Right lobe of liver (tissue), 6 donors: ENCODE measurements around the gene MYO1H. TPM values are rescaled to one million over a fixed set of nuclear protein-coding genes. Genes with fewer than 3 reads are reported as not detected.

ENCODE experiments used
- ATAC-seq, 4 donors: fragments of 200-7000 bp; cut with Tn5 transposase; one replicate each; pipeline ENCODE4 v1.9.1; 2020; ENCODE audit warnings: mild to moderate bottlenecking in 4 of 4, moderate library complexity in 4 of 4
- DNase-seq, 3 donors: peaks; one replicate each; pipeline ENCODE4 v3.0.0-alpha.2; 2020
- H3K27ac ChIP-seq, 3 donors: fragments of 200-600 bp; one replicate each; pipeline ENCODE4 v1.8.0; 2022
- H3K27me3 ChIP-seq, 2 donors: fragments of 200-600 bp; one replicate each; pipeline ENCODE4 v1.8.0; 2022
- H3K36me3 ChIP-seq, 4 donors: fragments of 200-600 bp; sonication (generic) in 1 of 4; one replicate each; pipeline versions ENCODE4 v1.5.1 to v1.8.0; 2017 to 2022; ENCODE audit warnings: control low read depth in 1 of 4
- H3K4me1 ChIP-seq, 4 donors: fragments of 200-600 bp; sonication (generic) in 1 of 4; one replicate each; pipeline versions ENCODE4 v1.5.1 to v1.8.0; 2017 to 2022; ENCODE audit warnings: control low read depth in 1 of 4
- H3K4me3 ChIP-seq, 3 donors: fragments of 200-600 bp; one replicate each; pipeline ENCODE4 v1.8.0; 2022
- H3K9me3 ChIP-seq, 4 donors: fragments of 200-600 bp; sonication (generic) in 1 of 4; one replicate each; pipeline versions ENCODE4 v1.5.1 to v1.8.0; 2017 to 2022; ENCODE audit warnings: control low read depth in 1 of 4
- CTCF ChIP-seq, 4 donors: fragments of 200-600 bp in 3 of 4; fragments of 450-650 bp in 1 of 4; IDR thresholded peaks; one replicate each; pipeline versions ENCODE4 v1.5.1 to v1.8.0; 2016 to 2022; ENCODE audit warnings: antibody characterized with exemption in 4 of 4, mild to moderate bottlenecking in 2 of 4
- POLR2A ChIP-seq: fragments of 450-650 bp; IDR thresholded peaks from one replicate; pipeline ENCODE4 v1.6.1; 2017; ENCODE audit warnings: antibody characterized with exemption, mild to moderate bottlenecking
- WGBS: methylation state at CpG from one replicate; pipeline ENCODE4 v1.1.6; 2018; ENCODE audit warnings: low coverage, low lambda C conversion rate; ENCODE audit not compliant: insufficient coverage; ENCODE audit errors: missing lambda C conversion rate; 5-methylcytosine and 5-hydroxymethylcytosine counted together
- intact Hi-C, 2 donors: fragments of 100-400 bp; cut with DNase I; formaldehyde crosslinking; loops; one replicate each; pipeline versions ENCODE4 v1.11.2 to v1.14.1; 2022
- total RNA-seq, 6 experiments: library from RNA; depleted of rRNA in 2 of 6; stranded (reverse); fragments of >200 nt in 2 of 6; fragmentation: NEBNext Ultra II Directional in 3 of 6; extraction: Animal tissue kit (Norgen Biotek cat#: 25700) in 3 of 6; gene quantifications; one replicate each; pipeline versions ENCODE4 v1.1.0 to v1.2.4, GENCODE V29; 2016 to 2023
- donor health status: DM: no; HTN: yes; CAD: no.
- donor health status: DM: no; HTN: no; CAD: no.
- donor health status: DM: no; HTN: no; CAD: no.
- donor health status: DM: no; HTN: yes; CAD: no.
- donor health status: DM: no; HTN: yes; CAD: no.

Gene MYO1H
- total RNA-seq, 6 experiments from 2014 or later = not detected

- no peak for TF ChIP-seq CTCF (IDR thresholded peaks at IDR 0.05)
- ATAC-seq (peak; percentile 63 to 71 (median 68)), DNase-seq (peak in 2 of 3 donors; percentile 53 to 58)
- peaks cover 0 to 41% (median 6%) of the 10 kb centered on the region in 4 donors for H3K4me1 ChIP-seq
- H3K27me3 ChIP-seq = no peaks in the 10 kb centered on the region
- H3K27ac ChIP-seq = peak overlapping the region; percentile 75 to 91 (median 80)
- peaks cover 0 to 5% (median 2%) of the 10 kb centered on the region in 4 donors for H3K36me3 ChIP-seq
- intact Hi-C loops = no loop called here
- H3K4me3 ChIP-seq = no peak overlapping the region
- no peaks in the 10 kb centered on the region for H3K9me3 ChIP-seq
- WGBS = 28% methylated on average over 11 of the region's 14 CpGs
These were observed 115.4 kb downstream of the MYO1H start for GRCh38 chr12:109462868-109463692.

GRCh38 chr12:109463756-109464155 lies 116.1 kb downstream of the MYO1H start:
- peaks cover 0 to 44% (median 6%) of the 10 kb centered on the region in 4 donors for H3K4me1 ChIP-seq
- peaks cover 0 to 5% (median 2%) of the 10 kb centered on the region in 4 donors for H3K36me3 ChIP-seq
- no peak overlapping the region for H3K4me3 ChIP-seq
- WGBS = 42% methylated on average over 2 of the region's 5 CpGs
- H3K27ac ChIP-seq = peak overlapping the region; percentile 75 to 91 (median 80)
- no peak for DNase-seq
- TF ChIP-seq POLR2A (no peak), CTCF (IDR thresholded peaks at IDR 0.05) (no peak)
- no peaks in the 10 kb centered on the region for H3K27me3 ChIP-seq
- intact Hi-C loops = no loop called here
- H3K9me3 ChIP-seq = no peaks in the 10 kb centered on the region
- no peak for ATAC-seq

GRCh38 chr12:109464642-109465351 lies 117.1 kb downstream of the MYO1H start:
- no peak for TF ChIP-seq POLR2A
- no peaks in the 10 kb centered on the region for H3K9me3 ChIP-seq
- no peak for ATAC-seq
- no peak for DNase-seq
- H3K27me3 ChIP-seq = no peaks in the 10 kb centered on the region
- WGBS = 84% methylated on average over 7 of the region's 14 CpGs
- intact Hi-C loops = no loop called here
- H3K27ac ChIP-seq = peak overlapping the region in 1 of 3 donors; percentile 80
- H3K36me3 ChIP-seq = peaks cover 0 to 9% (median 4%) of the 10 kb centered on the region in 4 donors
- no peak overlapping the region for H3K4me3 ChIP-seq
- H3K4me1 ChIP-seq = peaks cover 0 to 44% (median 6%) of the 10 kb centered on the region in 4 donors

GRCh38 chr12:109466305-109466704 lies 118.6 kb downstream of the MYO1H start:
- Histone ChIP-seq H3K27ac (no peak overlapping the region), H3K4me1 (peaks cover 0 to 35% (median 4%) of the 10 kb centered on the region in 4 donors), H3K27me3 (no peaks in the 10 kb centered on the region), H3K9me3 (no peaks in the 10 kb centered on the region), H3K36me3 (peaks cover 0 to 9% (median 3%) of the 10 kb centered on the region in 4 donors), H3K4me3 (no peak overlapping the region)
- WGBS = 75% methylated on average over 2 of the region's 2 CpGs
- ATAC-seq (no peak), DNase-seq (no peak)
- intact Hi-C loops = no loop called here
- TF ChIP-seq POLR2A (no peak), CTCF (IDR thresholded peaks at IDR 0.05) (no peak)

GRCh38 chr12:109466821-109467220 lies 119.1 kb downstream of the MYO1H start:
- Histone ChIP-seq H3K4me1 (peaks cover 0 to 29% (median 3%) of the 10 kb centered on the region in 4 donors), H3K4me3 (no peak overlapping the region), H3K9me3 (no peaks in the 10 kb centered on the region), H3K36me3 (peaks cover 0 to 9% (median 3%) of the 10 kb centered on the region in 4 donors), H3K27ac (no peak overlapping the region), H3K27me3 (no peaks in the 10 kb centered on the region)
- WGBS = no CpG with 5 or more reads among the region's 3 CpGs
- DNase-seq (no peak), ATAC-seq (no peak)
- intact Hi-C loops = no loop called here
- TF ChIP-seq POLR2A (no peak), CTCF (IDR thresholded peaks at IDR 0.05) (no peak)
